H1 (cell line): Measurements from ENCODE around the gene TAC4. TPM values are rescaled to one million over a fixed set of nuclear protein-coding genes. Genes with fewer than 3 reads are reported as not detected.

Source experiments
- POLR2AphosphoS5 ChIP-seq: IDR thresholded peaks from 2 replicates; pipeline ENCODE4 v1.6.1; 2011; ENCODE audit warnings: low read depth, low read length
- POU5F1 ChIP-seq: IDR thresholded peaks from 2 replicates; pipeline ENCODE4 v1.6.1; 2011; ENCODE audit warnings: low read depth, mild to moderate bottlenecking, low read length, moderate library complexity
- RBBP5 ChIP-seq: IDR thresholded peaks from 2 replicates; pipeline ENCODE4 v1.7.1; 2012; ENCODE audit warnings: low read depth, mild to moderate bottlenecking, inconsistent platforms, low read length, moderate library complexity, borderline replicate concordance
- SP1 ChIP-seq: IDR thresholded peaks from 2 replicates; pipeline ENCODE4 v1.6.1; 2011; ENCODE audit warnings: low read depth, low read length
- polyA plus RNA-seq, 7 experiments: library from polyadenylated mRNA; depleted of rRNA in 3 of 7; stranded (reverse) in 5 of 7; unstranded in 2 of 7; fragments of >200 nt in 5 of 7; fragments of 200-250 nt in 2 of 7; gene quantifications; 1 replicate in 5 of 7; 2 replicates in 1 of 7; 4 replicates in 1 of 7; pipeline versions ENCODE4 v1.2.1 to v1.2.3, GENCODE V29; 2011 to 2013; ENCODE audit warnings: missing spikeins in 2 of 7, mixed read lengths in 2 of 7
- total RNA-seq: library from RNA; stranded (reverse); fragmentation: NEBNext Ultra II Directional; extraction: Animal tissue kit (Norgen Biotek cat#: 25700); gene quantifications from 2 replicates; pipeline ENCODE4 v1.2.1, GENCODE V29; 2021

TAC4 gene
- total and polyA plus RNA-seq, 2 of the 8 experiments (the other 6 are each of a cell fraction or from before 2014, with no cell fraction given) = 0.15 TPM; not detected in 1

GRCh38 chr17:49891694-49892389, 44.0 kb upstream of the TAC4 start (continued):
- TF ChIP-seq SP1 (no peak), POU5F1 (no peak), RBBP5 (no peak), POLR2AphosphoS5 (no peak)
